Right renal cortex interstitium (tissue), 3 donors: ENCODE measurements around the gene SH3PXD2A. TPM values are rescaled to one million over a fixed set of nuclear protein-coding genes. Genes with fewer than 3 reads are reported as not detected.

Experiments used
- DNase-seq, 3 donors: peaks; one replicate each; pipeline ENCODE4 v3.0.0-alpha.2; 2013; ENCODE audit warnings: low read depth in 3 of 3, low spot score in 2 of 3
- polyA plus RNA-seq, 3 donors: library from polyadenylated mRNA; unstranded; fragments of 120-200 nt; gene quantifications; one replicate each; pipeline ENCODE4 v1.2.1, GENCODE V29; 2013; ENCODE audit not compliant: insufficient read length in 3 of 3

Gene SH3PXD2A
- polyA plus RNA-seq, 3 donors, result 25.6 to 28.5 (median 27.1) TPM

DNA sequence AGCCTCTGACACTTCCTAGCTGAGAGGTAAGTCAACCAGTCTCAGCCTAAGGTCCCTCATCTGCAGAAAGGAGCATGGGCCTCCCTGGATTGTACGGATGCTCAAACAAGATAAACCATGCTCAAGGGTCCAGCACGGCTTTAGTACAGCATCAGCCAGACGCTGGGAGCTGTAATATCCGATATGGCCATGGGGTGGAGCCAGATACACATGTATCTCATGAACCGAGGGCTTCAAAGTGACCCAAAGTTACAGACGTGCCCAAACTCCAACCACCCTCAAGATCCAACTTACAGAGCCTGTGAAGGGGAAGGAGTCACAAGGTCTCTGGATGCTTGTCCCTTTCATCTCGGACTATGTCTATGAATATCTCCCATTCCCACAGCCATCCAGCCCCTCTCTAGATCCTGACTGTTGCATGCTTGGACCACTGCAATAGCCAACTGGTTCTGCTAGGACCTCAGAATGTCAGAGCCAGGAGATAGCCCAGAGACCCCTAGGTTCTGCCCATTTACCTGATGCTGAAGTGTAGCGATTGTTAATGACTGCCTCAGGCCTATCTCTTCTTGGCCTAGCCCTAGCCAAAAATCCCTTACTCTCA is 142.4 kb downstream of the SH3PXD2A start:
- DNase-seq, result peak; percentile 59 to 73 (median 59)

DNA sequence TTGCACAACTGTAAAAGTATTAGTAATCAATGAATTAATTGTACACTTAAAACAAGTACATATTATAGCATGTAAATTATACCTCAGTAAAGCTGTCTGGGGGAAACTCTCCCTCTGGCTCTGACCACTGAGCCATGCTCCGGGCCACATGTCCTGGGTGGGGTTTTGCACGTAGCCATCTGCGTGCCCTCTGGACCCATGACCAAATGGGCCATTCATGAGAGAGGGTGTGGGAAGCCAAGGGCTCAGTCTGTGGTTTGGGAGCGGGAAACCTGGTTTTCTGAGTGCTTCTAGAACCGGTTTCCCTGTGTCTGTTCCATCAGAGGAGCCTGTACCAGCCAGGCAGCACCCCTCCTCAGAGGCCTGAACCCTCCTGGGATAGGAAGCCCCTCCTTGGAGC is 143.2 kb downstream of the SH3PXD2A start:
- no peak for DNase-seq

DNA sequence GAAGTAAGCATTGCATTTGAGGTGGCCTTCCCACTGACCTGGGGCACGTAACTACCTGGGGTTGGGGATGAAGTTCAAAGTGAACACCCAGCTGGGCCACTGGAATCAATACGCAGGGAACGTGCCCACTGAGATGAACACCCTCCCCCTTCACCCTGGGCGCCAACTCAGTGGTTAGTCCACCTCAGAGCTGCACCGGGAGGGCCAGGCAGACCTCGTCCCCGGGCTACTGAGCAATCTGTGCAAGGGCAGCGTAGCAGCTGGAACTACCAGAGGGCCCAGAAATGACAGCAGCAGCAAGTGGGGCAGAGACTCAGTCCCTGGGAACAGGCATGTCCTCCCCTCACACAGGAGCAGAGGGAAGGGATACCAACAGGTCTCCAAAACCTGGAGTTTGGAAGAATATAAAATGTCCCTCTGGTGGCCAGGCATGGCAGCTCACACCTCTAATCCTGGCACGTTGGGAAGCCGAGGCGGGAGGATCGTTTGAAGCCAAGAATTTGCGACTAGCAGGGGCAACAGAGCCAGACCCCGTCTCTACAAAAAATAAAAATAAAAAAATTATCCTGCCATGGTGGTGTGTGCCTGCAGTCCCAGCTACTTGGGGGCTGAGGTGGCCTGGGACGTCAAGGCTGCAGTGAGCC is 143.9 kb downstream of the SH3PXD2A start:
- no peak for DNase-seq

DNA sequence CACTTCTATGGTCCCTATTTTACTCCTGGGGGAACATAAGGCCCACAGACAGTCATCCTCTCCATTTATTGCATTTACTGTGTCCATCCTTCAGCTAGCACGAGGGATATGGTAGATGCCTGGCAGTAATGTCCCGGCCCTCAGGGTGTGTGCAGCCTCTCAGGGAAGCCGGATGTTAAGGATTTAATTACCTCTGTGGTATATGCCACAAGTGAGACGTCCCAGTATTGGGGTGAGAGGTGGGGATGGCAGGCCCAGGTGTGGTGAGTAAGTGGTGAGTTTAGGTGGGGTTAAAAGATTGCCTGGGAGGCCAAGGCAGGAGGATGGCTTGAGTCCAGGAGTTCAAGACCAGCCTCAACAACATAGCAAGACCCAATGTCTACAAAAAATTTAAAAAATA is 144.9 kb downstream of the SH3PXD2A start:
- DNase-seq, result no peak

DNA sequence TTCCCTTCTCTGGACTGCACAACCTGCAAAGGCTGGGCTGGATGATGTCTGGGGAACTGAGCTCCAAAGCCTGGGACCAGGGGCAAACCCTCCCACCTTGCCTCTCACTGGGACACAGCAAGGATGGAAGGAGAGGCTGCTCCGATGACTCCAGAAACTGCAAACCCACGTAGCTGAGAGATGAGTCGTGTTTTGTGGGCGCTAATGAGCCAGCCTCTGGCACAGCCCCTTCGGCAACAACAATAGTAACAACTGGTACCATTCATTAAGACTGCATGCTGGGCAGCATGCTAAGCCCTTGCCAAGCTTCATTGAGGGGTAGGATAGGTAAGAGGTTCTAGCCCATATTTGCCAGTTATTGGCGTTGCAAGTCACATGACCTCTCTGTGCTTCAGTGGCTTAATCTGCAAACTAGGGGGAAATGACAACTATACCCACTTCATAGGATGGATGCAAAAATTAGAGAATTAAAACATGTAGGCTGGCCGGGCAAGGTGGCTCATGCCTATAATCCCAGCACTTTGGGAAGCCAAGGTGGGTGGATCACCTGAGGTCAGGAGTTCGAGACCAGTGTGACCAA is 145.9 kb downstream of the SH3PXD2A start:
- DNase-seq, result no peak

DNA sequence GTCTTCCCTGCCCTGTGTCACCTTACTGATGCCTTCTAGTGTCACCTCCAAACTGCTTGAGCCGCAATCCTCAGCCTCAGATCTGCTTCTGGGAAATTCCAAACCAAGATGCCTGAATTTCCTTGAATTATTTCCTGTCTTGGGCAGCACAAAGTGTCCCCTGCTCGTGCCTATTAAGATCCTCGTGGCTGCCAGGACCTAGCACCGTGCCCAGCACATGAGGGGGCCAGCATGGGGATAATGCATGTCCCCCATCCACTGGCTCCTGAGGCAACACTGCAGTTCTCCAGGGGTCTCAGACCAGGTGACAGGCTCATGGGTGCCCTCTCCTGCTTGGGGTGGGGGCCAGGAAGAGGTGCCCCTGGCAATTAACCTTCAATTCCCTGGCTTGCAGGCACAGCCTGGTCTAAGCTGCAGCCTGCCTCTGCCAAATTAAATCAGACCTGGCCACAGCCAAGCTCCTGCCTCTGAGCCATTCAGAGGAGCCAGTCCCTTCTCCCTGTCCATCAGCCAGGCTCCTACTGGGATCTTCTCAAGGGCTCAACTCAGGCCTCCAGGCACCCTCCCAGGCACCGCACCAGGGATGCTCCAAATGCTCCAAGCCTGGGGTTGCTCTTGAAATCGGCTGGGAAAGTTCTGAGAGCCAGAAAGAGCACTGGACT is 146.6 kb downstream of the SH3PXD2A start:
- DNase-seq, result no peak

DNA sequence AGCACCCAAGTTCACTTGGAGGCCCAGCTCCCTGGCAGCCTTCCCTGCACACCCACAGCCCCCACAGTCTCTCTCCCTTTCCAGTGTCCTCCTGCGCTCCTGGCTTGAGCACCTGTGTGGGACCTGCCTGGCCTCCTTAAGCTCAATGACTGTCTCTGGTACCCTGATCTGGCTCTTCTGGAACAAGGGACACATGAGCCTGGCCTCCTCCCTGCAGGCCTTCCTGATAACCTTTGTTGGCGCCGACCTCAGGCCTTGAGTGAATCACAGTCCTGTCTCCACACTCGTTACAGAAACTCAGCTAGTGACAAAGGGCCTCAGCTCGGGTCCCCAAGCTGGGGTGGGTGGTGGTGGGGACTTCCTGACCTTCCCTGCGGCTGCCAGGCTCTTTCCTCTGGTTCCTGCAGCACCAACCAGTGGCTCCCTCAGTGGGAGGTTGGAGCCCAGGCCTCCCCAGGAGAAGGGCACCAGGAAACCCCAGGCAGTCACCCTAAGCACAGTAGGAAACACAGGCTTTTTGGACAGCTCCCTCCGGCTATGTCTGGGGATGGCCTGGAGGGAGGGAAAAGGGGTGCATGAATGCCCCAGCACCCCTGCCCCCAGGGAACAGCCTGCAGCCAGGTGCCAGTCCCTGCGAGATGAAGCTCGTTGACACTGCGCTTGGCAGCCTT is 147.3 kb downstream of the SH3PXD2A start:
- no peak for DNase-seq

DNA sequence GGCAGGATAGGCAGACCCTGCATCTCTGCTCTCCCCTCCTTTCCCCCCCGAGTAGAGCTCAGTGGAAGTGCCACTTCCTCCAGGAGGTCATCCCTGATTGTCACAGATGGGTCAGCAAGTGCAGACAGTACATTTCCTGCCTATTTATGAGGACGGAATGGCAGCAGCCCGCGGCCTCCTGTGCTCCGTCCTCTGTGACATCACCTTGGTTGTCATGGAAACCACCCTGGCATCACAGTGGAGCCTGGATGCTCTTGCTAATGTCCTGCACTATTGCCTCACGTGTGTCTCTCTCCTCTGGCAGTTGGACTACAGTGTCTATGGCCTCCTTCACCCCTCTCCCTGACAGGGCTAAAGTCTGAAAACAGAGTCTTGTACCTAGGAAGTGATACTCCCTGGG is 148.6 kb downstream of the SH3PXD2A start:
- no peak for DNase-seq

DNA sequence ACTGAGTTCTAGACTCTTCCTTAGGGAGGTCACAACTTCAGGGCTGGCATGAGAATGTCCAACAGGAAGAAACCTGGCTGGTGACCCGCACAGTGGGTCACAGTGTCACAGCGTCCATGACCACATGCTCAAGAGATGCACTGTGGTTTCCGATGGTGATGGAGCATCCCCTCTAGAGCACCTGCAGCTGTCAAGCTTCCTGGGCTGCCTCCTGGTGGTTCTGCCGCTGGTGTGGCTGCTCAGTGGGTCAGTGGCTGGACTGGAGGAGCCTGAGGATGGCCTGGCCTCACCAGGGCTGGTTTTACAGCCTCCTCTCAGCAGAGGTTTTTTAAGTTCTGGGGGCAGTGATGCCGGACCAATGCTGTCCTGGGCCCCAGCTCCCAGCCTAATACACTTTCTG is 149.3 kb downstream of the SH3PXD2A start:
- no peak for DNase-seq

DNA sequence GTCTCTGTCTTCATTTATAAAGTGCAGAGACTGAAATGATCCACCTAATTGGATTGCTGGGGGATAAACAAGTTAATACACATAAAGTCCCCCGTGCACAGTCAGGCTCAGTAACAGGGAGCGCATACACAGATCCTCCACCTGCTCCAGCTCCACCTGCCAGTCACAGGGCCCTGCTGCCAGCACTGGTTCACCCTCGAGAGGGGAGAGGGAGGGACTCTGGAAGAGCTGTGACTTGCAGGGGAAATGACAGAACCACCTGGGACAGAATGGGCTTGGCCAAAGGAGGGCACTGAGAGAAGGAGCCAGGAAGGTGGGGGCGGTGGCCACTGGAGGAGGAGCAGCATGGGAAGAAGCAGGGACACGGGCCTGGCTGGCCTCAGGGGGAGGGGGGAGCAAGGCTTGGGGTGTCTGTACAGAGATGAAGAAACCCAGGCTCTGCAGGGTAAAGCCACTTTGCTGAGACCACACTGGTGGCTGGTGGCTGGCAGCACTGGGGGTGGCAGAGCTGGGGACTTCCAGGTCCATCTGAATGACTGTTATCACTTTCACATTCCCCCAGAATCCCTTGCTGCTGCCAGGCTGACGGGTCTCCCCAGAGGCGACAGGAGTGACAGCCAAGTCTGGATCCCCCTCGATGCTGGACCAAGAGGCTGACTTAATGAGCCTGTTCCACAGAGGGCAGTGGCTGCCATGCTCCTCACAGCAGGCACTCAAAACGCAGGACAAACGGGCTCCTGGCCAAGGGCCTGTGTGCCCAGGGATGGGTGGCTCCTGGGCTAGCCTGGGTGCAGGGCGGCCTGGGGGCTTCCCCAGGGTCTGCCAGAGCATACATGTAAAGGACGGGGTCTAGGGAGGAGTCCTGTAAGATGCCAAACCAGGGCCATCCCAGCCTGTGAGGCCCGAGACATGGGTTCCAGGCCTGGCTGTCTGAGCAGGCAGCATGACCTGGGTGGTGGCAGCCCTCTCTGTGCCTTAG is 151.1 kb downstream of the SH3PXD2A start:
- DNase-seq, result no peak

DNA sequence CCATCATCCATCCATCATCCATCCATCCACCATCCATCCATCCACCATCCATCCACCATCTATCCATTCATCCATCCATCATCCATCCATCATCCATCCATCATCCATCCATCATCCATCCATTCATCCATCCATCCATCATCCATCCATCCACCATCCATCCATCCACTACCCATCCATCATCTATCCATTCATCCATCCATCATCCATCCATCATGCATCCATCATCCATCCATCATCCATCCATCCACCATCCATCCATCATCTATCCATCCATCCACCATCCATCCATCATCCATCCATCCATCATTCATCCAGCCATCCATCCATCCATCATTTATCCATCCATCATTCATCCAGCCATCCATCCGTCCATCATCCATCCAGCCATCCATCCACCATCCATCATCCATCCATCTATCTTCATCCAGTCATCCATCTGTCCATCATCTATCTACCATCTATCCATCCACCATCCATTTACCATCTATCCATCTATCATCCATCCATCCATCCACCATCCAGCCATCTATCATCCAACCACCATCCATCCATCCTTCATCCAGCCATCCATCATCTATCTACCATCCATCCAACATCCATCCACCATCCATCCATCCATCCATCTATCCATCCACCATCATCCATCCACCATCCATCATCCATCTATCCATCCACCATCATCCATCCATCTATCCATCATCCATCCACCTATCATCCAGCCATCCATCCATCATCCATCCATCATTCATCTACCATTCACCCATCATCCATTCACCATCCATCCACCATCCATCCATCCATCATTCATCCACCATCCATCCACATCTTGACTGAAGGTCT is 153.8 kb downstream of the SH3PXD2A start:
- no peak for DNase-seq

DNA sequence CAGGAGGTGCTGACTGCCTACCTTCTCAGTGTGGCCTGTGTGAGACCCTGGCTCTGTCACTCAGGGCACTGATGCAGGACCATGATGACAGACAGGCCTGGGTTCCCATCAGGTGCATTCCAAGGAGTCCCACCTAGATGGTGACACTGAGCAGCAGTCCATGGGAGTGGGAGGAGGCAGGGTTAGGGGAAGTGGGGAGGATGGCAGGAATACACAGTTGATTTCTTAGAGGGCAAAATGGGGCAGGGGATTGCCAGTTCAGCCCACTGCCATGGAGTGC is 155.0 kb downstream of the SH3PXD2A start:
- no peak for DNase-seq

DNA sequence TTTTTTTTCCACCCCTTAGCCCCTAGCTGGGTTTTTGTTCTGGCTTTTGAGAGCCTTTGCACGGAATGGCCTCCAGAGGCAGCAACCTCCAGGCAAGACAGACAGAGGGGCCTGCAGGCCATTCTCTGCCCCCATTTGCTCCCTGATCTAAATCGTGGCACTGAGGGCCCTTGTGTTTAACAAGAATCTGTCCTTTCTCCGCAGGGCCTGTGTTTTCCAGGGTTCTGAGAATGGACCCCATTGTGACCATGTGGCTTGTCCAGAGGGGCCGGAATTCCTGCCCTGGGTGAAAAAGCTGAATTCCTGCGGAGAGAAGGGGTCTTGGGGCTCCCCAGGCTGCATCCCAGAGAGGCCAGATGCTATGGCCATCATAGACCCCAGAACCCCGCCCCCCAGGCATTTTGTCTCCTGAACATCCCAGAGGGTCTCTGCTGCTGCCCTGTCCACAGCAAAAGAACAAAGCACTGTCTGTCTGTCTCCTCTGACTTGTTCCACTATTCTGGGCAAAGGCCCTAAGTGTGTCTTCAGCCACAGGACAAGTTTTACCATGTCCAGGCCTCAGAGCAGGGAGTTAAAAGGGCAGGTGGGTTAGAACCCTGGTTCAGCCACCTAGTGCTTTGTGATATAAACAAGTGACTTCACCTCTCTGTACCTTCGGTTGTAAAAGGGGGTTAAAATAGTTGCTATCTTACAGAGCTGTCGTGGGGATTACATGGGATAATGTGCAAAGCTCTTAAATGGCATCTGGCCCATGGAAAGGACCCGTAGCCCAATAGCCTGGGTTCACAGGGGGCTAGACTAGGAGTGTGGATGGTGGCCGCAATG is 155.6 kb downstream of the SH3PXD2A start:
- no peak for DNase-seq

DNA sequence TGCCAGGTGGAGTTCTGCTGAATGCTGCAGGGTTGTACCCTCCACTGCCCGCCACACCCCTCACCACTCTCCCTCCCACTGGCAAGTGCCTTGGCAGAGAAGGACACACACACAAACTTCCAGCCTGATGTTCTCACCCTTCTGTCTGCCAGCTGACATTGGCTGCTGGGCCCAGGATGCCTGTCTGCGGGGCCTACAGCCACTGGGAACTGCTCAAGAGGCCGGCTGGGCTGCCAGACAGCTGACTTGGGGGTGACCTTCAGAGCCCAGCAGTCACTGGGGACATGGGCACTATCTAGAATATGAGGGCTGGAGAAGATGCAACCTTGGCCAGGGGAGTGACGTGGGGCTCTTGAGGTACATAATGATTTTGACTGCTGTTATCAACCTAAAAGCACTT is 157.1 kb downstream of the SH3PXD2A start:
- DNase-seq, result no peak

DNA sequence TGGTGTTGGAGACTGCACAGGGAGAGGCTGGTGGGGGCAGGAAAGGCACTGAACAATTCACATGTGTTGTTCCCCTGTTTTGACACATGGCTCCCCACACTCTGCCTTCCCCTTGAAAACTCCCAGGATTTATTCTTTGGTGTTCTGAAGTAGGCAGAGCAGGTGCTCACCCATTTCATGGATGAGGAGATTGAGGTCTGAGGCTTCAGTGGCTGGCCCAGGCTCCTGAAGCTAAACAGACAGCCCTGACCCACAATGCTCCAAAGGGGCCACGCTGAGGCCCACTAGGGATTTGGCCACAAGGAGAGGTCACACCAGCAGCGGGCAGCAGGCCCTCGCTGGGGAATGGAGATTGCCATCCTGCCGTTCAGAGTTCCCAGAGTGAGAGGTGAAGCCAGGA is 157.6 kb downstream of the SH3PXD2A start:
- no peak for DNase-seq

DNA sequence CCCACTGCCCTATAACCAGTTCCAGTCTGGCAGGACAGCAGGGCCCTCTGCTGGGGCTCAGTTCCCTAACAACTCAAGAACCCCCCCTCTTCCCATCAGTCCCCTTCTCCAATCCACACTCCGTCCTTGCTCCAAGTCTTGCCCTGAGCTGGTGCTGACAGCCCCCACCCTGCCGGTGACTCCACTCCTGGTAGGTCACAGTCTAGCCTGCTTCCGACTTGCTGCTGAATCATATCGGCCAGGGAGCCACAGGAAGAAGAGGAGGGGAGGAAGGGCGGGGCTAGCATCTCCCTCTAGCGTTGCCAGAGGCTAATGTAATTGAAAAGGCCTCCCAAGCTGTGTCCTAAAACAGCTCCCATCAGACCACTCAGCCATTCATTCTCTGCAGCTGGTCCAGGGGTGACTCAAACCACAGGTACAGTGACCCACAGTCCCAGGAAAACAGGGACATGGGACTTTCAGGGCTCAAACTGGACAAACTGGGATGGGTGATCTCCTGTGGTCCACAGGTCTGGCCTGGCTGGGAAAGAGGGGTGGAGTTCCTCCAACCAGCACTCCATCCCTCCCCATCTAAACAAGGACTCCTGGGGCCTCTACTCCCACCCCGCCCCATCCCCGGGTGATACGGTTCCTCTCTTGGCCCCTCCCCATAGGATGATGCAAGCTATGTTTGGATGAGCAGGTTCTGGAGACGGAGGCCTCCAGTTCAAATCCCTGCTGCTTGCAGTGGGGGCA is 158.8 kb downstream of the SH3PXD2A start:
- DNase-seq, result no peak

DNA sequence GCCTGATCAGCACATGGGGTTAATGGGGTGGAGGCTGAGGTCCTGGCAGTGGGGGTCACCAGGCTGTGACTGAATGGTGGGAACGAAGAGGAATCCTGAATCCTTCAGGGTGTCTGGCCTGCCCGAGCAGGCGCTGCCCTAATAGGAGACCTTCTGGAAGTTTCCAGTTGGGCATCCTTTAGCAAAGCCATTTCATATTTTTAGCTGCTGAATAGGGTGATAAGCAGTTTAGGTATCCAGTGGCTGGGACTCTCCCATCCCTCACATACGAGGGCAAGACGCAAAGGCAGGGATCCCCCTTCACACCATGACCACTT is 159.3 kb downstream of the SH3PXD2A start:
- DNase-seq, result no peak

DNA sequence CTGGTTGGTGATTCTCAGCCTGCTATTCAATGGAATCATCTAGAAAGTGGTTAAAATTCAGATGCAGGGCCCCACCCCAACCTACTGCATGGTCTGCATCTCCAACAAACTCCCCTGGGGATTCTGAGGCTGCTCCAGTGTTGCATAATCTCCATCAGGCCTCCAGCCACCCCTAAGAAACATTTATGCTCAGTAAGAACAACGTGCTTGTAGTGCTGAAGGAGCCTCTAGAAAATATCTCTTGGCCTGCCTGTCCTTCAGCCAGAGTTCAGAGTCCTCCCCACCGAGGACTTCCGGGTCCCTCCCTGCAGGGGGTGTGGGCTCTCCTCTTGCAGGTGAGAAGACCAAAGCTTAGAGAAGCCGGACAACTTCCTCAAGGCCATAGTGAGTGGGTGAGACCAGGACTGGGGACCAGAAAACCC is 159.8 kb downstream of the SH3PXD2A start:
- DNase-seq, result no peak
